ENCODE measurements around the gene CD109. TPM values are rescaled to one million over a fixed set of nuclear protein-coding genes. Genes with fewer than 3 reads are reported as not detected.
"Not testable (repeated sequence)": the region's sequence is repeated elsewhere in the genome, so short reads cannot be mapped to it uniquely, and the experiment has no call there.

The CD109 gene
- total and polyA plus RNA-seq, 7 donors: under 0.01 to 32.1 (median 22.9) TPM

GRCh38 chr6:73722318-73723060, 26.5 kb downstream of the CD109 start:
- no peak for DNase-seq
- Histone ChIP-seq H3K9me3 (no peaks in the 10 kb centered on the region), H3K27me3 (no peaks in the 10 kb centered on the region), H3K4me3 (no peak overlapping the region), H3K27ac (peak overlapping the region in 3 of 4 donors; percentile 58 to 75 (median 70)), H3K4me1 (peaks cover 0 to 17% (median 9%) of the 10 kb centered on the region in 4 donors), H3K36me3 (no peaks in the 10 kb centered on the region)
- 45 to 79% methylated on average over 9 of the region's 9 CpGs for WGBS, 2 donors
- TF ChIP-seq POLR2AphosphoS5 (IDR thresholded peaks at IDR 0.05): peak; percentile 26 to 77 (median 52)
- TF ChIP-seq EP300 (IDR thresholded peaks at IDR 0.05): peak in 3 of 4 donors; percentile 46 to 63 (median 51)
- TF ChIP-seq POLR2A (IDR thresholded peaks at IDR 0.05): no peak
- TF ChIP-seq CTCF (IDR thresholded peaks at IDR 0.05): no peak
- intact Hi-C loops (cut with DNase I): no loop called here

- DNase-seq: not testable (repeated sequence)
- H3K4me1 ChIP-seq: peaks cover 0 to 17% (median 9%) of the 10 kb centered on the region in 4 donors
These were observed 27.5 kb downstream of the CD109 start for GRCh38 chr6:73723480-73723879.

GRCh38 chr6:73724389-73724788, 28.4 kb downstream of the CD109 start:
- no peaks in the 10 kb centered on the region for H3K27me3 ChIP-seq
- H3K4me3 ChIP-seq: no peak overlapping the region
- peak overlapping the region in 2 of 4 donors; percentile 70 to 75 for H3K27ac ChIP-seq
- H3K4me1 ChIP-seq: peaks cover 0 to 17% (median 9%) of the 10 kb centered on the region in 4 donors
- TF ChIP-seq POLR2A (IDR thresholded peaks at IDR 0.05): no peak
- TF ChIP-seq EP300 (IDR thresholded peaks at IDR 0.05): no peak
- TF ChIP-seq CTCF (IDR thresholded peaks at IDR 0.05): no peak
- TF ChIP-seq POLR2AphosphoS5 (IDR thresholded peaks at IDR 0.05): no peak
- no peaks in the 10 kb centered on the region for H3K9me3 ChIP-seq
- intact Hi-C loops (cut with DNase I): no loop called here
- H3K36me3 ChIP-seq: no peaks in the 10 kb centered on the region
- WGBS, 2 donors: 95% methylated on average over 3 of the region's 3 CpGs
- DNase-seq: no peak

More at GRCh38 chr6:73723480-73723879, 27.5 kb downstream of the CD109 start:
- intact Hi-C loops (cut with DNase I); H3K9me3 ChIP-seq; H3K27me3 ChIP-seq; H3K4me3 ChIP-seq; H3K36me3 ChIP-seq: not testable (repeated sequence)
- peak overlapping the region in 3 of 4 donors; percentile 58 to 75 (median 70) for H3K27ac ChIP-seq
- WGBS, 2 donors: 86 to 93% methylated on average over 2 of the region's 2 CpGs

- Histone ChIP-seq H3K4me1 (peaks cover 0 to 17% (median 9%) of the 10 kb centered on the region in 4 donors), H3K27ac (peak overlapping the region in 1 of 4 donors; percentile 44)
- WGBS, 2 donors: 44 to 46% methylated on average over 8 of the region's 8 CpGs
- H3K36me3 ChIP-seq; H3K27me3 ChIP-seq; H3K4me3 ChIP-seq; intact Hi-C loops (cut with DNase I); H3K9me3 ChIP-seq; DNase-seq: not testable (repeated sequence)
These were observed 29.2 kb downstream of the CD109 start for GRCh38 chr6:73725192-73725591.

- H3K4me3 ChIP-seq: no peak overlapping the region
- peaks cover 0 to 8% (median 0%) of the 10 kb centered on the region in 4 donors for H3K36me3 ChIP-seq
- H3K9me3 ChIP-seq: no peaks in the 10 kb centered on the region
- H3K27ac ChIP-seq: no peak overlapping the region
- TF ChIP-seq EP300 (IDR thresholded peaks at IDR 0.05) (no peak), CTCF (IDR thresholded peaks at IDR 0.05) (no peak), POLR2AphosphoS5 (IDR thresholded peaks at IDR 0.05) (no peak), POLR2A (IDR thresholded peaks at IDR 0.05) (no peak)
- 91% methylated on average over 5 of the region's 5 CpGs for WGBS, 2 donors
- no peak for DNase-seq
- intact Hi-C loops (cut with DNase I): no loop called here
- peaks cover 0 to 17% (median 9%) of the 10 kb centered on the region in 4 donors for H3K4me1 ChIP-seq
- no peaks in the 10 kb centered on the region for H3K27me3 ChIP-seq
These were observed 31.1 kb downstream of the CD109 start for GRCh38 chr6:73727114-73727513.
